GM20000 (cell line): Measurements from ENCODE around the gene MAGI2.

ENCODE experiments used
- DNase-seq: peaks from one replicate; pipeline ENCODE4 v3.0.0; 2012; ENCODE audit warnings: low spot score
- TF ChIP-seq, protein P1 (sequence below): IDR thresholded peaks from 2 replicates; pipeline ENCODE4 v1.5.1; 2012; ENCODE audit warnings: mild to moderate bottlenecking, control low read depth; ENCODE audit errors: extremely low read depth, missing control alignments

The MAGI2 gene

DNA sequence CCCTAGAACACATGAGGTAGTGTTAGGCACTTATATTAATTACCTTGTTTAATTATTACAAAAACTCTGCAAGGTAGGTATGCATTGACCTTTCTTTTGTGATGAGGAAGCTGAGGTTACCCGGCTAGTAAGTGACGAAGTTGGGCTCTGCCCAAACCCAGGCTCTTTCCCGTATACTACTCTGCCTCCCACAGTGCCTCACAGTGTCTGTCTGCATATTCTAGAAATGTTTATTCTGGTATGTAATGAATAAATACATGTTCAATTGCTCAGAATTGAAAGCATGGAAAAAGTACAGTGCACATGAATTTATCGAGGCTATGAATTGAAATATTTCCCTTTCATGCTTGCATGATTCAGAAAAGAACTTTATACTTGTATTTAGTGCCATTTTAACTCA lies 1350.0 kb downstream of the MAGI2 start:
- TF ChIP-seq, protein P1, sequence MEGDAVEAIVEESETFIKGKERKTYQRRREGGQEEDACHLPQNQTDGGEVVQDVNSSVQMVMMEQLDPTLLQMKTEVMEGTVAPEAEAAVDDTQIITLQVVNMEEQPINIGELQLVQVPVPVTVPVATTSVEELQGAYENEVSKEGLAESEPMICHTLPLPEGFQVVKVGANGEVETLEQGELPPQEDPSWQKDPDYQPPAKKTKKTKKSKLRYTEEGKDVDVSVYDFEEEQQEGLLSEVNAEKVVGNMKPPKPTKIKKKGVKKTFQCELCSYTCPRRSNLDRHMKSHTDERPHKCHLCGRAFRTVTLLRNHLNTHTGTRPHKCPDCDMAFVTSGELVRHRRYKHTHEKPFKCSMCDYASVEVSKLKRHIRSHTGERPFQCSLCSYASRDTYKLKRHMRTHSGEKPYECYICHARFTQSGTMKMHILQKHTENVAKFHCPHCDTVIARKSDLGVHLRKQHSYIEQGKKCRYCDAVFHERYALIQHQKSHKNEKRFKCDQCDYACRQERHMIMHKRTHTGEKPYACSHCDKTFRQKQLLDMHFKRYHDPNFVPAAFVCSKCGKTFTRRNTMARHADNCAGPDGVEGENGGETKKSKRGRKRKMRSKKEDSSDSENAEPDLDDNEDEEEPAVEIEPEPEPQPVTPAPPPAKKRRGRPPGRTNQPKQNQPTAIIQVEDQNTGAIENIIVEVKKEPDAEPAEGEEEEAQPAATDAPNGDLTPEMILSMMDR, result no peak
- no peak for DNase-seq

DNA sequence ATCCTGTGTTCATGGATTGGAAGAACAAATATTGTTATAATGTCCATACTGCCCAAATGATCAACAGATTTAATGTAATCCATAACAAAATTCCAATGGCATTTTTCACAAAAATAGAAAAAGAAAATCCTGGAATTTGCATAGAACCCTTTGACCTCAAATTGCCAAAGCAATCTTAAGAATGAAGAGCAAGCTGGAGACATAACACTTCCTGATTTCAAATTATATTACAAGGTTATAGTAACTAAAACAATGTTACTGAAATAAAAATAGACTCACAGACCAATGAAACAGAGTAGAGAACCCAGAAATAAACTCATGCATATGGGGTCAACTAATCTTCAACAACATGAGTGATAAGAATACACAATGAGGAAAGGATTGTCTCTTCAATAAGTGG lies 1352.4 kb downstream of the MAGI2 start:
- no peak for DNase-seq
- TF ChIP-seq, protein P1, result no peak

DNA sequence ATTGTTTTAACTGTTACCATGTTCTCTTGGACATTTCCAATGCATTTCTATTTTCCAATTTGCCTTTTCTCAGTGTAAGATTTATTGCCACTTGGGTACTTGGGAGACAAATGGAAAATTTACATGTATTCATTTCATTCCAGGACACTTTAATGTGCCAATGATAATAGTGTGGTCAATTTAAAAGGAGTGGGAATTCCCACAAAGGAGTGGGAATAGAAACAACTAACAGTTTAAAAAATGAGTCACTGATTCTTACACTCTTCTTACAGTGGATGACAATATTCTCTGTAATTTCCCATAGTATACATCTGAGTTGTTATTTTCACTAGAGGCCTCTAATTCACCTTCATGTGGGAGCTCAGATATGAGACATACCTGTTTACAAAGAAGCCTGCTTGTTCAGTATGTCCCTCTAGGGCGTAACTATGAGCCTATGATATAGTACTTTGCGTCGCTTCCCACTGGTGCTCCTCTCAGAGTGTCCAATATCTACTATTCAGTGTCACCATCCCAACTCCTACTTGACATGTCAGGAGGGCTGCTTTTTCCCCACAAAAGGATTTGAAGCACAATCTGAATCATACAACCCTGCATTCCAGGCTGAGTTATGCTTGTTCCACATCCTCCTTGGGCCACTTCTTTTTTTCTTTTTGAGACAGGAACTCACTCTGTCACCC lies 1353.6 kb downstream of the MAGI2 start:
- TF ChIP-seq, protein P1, result no peak
- no peak for DNase-seq

DNA sequence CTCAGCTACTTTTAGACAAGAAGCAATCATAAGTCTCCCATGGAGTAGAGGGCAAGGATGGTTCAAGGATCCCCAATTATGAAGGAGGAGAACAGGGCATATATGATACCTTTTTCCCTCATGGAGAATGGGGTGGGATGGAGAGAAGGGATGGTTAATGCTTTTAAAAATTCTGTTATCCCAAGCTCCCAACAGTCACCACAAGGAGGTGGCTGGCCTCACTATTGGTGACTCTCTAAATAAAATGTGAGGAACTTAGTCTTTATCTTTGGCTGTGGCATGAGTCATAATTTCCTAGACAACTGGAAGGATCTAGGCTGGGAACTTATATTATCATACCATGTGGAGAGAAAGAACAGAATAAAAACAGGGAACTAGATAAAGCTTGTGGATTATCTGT lies 1357.9 kb downstream of the MAGI2 start:
- DNase-seq, result no peak
- TF ChIP-seq, protein P1, result no peak

GRCh38 chr7:78092331-78092730 lies 1361.1 kb downstream of the MAGI2 start:
- no peak for DNase-seq
- TF ChIP-seq, protein P1, result no peak

GRCh38 chr7:78090616-78091015 lies 1362.9 kb downstream of the MAGI2 start:
- TF ChIP-seq, protein P1, result no peak
- no peak for DNase-seq

GRCh38 chr7:78083476-78084120 lies 1369.9 kb downstream of the MAGI2 start:
- no peak for DNase-seq
- TF ChIP-seq, protein P1, result no peak
